GM19455 (cell line): ENCODE measurements around the gene OR2J3.
"Not testable (repeated sequence)": the region's sequence is repeated elsewhere in the genome, so short reads cannot be mapped to it uniquely, and the experiment has no call there.

ENCODE experiments used
- ATAC-seq: cut with Tn5 transposase; IDR thresholded peaks from one replicate; pipeline ENCODE4 v1.9.1; 2021; ENCODE audit not compliant: unreplicated experiment

The OR2J3 gene

GRCh38 chr6:29107758-29108157 lies at the start of gene OR2J3:
OR2J3 (plus strand) TSS chr6:29108058; CDS start chr6:29111891, 3,833 bp downstream.
- no peak for ATAC-seq

DNA sequence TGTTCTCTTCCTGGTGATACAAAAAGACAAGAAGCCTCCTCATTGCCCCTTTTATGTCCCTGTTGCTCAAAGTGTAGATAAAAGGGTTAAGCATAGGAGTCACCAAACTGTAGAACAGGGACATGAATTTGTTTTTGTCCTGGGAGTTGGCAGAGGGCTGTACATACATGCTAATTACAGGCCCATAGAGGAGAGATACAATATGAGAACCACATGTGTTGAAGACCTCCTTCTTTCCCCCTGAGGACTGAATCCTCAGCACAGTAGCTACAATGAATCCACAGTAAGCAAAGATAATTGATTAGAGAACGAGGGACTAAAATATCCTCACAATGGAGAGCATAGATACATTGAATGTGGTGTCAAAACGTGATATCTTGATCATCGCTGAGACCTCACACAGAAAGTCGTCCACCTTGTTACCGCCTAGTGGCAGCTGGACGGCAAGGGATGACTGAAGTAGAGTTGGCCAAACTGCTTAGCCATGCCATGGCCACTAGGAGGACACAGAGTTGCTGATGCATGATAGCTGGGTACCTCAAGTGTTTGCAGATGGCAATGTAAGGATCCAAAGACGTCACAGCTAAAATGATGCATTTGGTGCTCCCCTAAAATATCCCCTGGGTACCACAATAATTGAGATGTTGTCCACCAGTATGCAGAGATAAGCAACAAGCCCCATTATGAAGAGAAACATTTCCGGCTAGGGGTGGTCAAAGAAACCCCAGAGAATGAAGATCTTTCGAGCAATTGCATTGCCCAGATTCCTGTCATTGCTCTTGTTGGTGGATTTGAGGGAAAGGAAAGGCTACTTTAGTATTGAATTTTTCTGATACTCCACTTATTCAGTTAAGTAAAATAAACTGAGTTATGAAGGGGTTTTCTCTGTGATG lies 35.8 kb upstream of the OR2J3 start:
- peak; percentile 57 for ATAC-seq

- ATAC-seq, result no peak
These were observed 28.7 kb upstream of the OR2J3 start for GRCh38 chr6:29079203-29079602.

DNA sequence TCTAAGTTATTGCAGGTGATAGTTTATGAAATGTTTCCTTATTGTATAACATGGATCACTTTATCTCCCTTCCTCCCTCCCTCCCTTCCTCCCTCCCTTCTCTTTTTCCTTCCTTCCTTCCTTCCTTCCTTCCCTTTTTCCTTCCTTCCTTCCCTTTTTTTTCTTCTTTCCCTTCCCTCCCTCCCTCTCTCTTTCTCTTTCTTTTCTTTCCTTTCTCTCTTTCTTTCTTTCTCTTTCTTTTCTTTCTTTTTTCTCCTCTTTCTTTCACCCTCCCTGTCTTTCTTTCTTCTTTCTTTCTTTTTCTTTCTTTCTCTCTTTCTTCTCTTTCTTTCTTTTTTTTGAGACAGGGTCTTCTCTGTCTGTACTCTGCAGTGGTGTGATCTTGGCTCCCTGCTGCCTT lies 26.5 kb upstream of the OR2J3 start:
- ATAC-seq, result no peak

DNA sequence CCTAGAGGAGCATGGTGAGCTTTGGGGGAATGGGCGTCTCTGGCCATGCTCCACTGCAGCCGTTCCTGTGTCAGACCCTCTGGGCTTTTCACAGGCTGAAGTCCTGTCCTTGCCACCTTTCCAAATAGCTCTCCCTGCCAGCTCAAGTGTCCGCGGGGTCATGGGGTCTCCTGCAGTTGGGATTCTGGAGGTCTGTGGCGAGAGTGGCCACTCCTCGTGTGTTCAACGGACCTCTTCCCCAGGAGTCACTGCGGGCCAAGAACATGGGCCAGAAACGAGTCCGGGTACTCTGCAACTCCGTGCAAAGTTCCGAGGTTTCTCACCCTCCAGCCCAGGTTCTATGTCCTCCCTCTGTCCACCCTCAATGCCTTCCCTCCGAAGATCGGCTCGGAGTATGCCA lies 25.4 kb upstream of the OR2J3 start:
- ATAC-seq, result no peak

DNA sequence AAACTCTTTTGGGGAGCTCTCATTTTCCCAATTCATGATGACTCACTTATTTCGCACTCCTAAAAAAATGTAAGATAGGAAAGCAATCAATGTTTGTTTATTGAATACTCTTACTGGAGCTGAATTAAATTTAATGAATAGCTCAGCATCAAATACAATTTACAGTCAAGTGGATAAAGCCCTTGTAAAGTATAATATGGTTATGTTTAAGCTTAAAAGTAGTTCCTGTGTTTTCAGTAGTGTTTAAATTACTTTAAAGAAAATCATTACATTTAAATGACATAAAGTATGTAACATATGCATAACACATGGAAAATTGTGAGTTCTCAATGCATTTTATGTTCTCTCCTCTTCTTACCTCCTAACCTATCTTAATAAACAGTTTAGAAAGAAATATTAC lies 20.6 kb upstream of the OR2J3 start, which contains the start of gene OR2B3:
Gene OR2B3 (minus strand): TSS at position 101 of the 400 bp plus-strand sequence. CDS start 65 bp downstream, at position 36.
- no peak for ATAC-seq

DNA sequence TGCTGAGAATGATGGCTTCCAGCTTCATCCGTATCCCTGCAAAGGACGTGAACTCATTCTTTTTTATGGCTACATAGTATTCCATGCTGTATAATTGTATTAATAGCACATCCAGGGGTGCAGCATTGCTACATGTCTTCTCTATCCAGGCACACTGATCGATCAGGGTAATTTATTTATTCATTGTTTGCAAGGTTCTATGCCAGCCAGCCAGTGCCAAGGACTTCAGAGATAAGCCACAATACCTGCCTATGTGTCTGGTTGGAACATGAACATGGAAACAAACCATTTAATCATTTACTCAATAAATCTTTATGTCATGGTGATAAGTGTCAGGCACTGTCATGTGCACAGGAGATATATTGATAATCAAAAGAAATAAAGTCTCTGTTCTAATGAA lies 14.9 kb upstream of the OR2J3 start:
- ATAC-seq, result no peak

DNA sequence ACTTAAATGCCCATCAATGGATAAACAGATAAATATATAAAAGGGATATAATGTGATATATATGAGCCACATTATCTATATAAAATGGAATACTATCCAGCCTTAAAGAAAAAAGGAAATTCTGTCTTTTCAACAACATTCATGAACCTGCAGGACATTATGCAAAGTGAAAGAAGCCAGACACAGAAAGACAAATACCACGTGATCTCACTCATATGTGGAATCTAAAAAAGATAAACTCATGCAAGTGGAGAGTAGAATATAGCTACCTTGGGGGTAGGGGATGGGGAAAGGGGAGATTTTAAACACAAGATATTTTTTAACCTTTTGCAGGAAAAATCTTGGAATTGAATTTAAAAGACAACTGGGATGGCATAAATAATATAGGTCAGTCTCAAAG lies 10.1 kb upstream of the OR2J3 start:
- no peak for ATAC-seq

DNA sequence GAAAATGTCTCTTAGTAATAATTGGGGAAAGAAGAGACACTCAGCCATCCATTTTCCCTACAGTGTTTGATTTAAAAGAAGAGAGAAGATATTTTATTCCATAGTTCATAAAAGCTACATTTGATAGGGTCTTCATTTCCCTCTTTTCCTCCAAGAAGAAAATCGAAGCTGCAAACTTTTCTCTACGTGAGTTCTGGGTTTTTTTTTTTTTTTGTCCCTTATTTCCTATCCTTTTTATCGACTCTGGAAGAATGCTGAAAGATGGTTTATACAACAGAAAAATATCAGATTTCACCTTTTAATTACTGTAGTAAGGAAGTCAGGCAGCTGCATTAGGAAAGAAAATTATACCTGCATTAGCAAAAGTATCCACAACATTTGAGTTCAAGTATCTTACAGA lies 8.7 kb upstream of the OR2J3 start, which contains the start of gene OR2J1:
Gene OR2J1 (plus strand): TSS at position 301 of the 400 bp plus-strand sequence. CDS start 1,453 bp downstream, outside the sequence.
- no peak for ATAC-seq

DNA sequence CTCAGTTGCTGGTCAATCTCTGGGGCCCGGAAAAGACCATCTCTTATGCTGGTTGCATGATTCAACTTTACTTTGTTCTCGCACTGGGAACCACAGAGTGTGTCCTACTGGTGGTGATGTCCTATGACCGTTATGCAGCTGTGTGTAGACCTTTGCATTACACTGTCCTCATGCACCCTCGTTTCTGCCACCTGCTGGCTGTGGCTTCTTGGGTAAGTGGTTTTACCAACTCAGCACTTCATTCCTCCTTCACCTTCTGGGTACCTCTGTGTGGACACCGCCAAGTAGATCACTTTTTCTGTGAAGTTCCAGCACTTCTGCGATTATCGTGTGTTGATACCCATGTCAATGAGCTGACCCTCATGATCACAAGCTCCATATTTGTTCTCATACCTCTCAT lies 4.3 kb downstream of the OR2J3 start:
- no peak for ATAC-seq

GRCh38 chr6:29114964-29115363 lies 7.1 kb downstream of the OR2J3 start:
- not testable (repeated sequence) for ATAC-seq

- no peak for ATAC-seq
These were observed 21.6 kb downstream of the OR2J3 start for GRCh38 chr6:29129326-29130012.

DNA sequence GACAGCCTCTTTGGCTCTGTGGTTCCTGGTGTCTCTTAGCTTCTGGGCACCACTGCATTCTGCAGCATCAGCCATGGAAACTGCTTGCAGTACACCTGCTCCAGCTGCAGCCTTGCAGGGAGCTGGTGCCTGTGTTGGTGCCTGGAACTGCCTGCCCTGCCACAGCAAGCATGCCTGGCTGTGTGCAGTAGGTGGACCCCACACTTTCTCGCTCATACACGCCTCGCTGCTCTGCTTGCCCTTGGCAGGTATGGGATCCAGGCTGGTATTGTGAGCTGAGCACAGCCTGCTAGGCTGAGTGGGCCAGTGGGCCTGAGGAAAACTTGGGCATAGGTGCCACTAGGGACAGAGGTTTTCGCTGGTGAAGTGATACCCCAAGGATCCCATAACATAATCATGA lies 22.8 kb downstream of the OR2J3 start:
- no peak for ATAC-seq

DNA sequence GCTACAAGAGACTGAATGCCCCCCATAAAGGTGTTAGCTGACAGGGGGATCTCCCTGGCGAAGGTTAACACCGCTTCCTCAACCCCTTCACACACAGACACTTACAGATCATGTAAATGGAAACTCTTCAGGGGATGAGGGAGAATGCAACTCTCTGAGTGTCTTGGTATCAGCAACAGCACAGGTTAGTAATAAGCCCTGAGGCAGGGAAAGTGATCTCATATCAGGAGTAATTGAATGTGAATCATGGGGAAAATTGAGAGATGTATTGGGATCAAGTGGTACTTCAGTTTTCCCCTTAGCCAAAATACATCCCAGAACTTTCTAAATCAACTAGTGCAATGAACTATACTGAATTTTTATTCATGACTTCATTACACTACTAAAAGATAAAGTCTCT lies 23.8 kb downstream of the OR2J3 start:
- ATAC-seq, result no peak

DNA sequence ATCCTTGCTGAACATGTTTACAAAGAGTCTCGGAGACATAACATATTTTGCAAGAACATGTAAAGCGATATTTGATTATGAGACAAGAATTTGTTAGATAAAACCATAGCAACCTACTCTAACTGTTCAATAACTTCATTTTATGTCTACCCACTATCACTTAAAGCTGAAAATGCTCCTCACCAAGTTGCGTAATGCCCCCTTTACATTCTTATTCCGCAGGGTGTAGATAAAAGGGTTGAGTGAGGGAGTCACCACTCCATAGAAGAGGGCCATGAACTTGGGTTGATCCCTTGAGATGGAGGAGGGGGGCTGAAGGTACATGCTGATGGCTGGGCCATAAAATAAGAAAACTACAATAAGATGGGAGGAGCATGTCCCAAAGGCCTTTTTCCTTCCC lies 29.9 kb downstream of the OR2J3 start:
- ATAC-seq, result no peak

GRCh38 chr6:29141606-29142005 lies 33.7 kb downstream of the OR2J3 start:
- ATAC-seq, result no peak

DNA sequence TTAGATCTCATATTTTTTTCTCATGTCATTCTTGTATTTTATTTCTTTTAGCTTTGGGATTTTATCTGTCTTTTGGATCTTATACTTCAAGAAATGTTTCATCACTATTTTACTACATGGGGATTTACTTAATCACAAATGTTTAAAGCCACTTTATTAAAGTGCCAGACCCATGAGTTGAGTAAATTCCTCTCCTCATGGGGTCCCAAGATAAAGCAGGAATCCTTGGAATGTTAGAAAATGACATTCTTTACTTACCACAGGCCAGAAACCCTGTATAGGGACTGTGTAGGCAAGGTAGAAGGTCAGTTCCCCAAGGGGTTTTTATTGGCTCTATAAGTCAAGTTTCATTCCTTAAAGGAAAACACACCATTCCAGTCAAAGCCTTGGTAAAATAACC lies 34.5 kb downstream of the OR2J3 start:
- ATAC-seq, result no peak

- no peak for ATAC-seq
These were observed 38.3 kb downstream of the OR2J3 start for GRCh38 chr6:29146179-29146578.

DNA sequence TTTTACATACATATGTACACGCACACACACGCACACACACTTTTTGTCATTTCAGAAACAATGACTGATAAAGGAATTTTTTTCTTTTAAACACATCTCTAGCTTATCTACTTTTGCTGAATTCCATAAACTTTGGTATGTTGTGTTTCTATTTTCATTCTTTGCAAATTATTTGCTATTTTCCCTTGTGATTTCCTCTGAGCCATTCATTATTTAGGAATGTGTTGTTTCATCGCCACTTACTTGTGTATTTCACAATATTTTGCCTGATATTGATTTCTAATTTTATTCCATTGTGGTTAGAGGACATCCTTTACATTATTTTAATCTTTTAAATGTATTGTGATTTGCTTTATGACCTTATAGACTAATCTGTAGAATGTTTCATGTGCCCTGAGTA lies 39.2 kb downstream of the OR2J3 start:
- no peak for ATAC-seq

GRCh38 chr6:29149444-29149843 lies 41.6 kb downstream of the OR2J3 start:
- not testable (repeated sequence) for ATAC-seq

DNA sequence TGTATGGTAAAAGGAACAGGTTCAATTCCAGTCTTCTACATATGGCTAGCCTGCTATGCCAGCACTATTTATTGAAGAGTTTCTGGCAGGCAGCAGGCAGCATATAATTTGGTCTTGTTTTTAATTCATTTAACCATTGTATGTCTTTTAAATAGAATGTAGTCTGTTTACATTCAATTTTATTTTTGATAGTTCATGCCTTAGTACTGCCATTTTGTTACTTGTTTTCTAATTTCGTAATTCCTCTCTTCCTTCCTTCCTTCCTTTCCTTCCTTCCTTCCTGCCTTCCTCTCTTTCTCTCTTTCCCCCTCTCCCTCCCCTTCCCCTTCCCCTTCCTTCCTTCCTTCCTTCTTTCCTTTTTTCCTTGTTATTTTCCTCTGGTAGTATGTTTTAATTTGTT lies 45.2 kb downstream of the OR2J3 start:
- ATAC-seq, result no peak

- not testable (repeated sequence) for ATAC-seq
These were observed 47.3 kb downstream of the OR2J3 start for GRCh38 chr6:29155182-29155581.
